ENCODE data around the gene LBH. TPM values are rescaled to one million over a fixed set of nuclear protein-coding genes. Genes with fewer than 3 reads are reported as not detected.

The LBH gene
- total and polyA plus RNA-seq, 11 donors, result 54.2 to 226 (median 166) TPM

DNA sequence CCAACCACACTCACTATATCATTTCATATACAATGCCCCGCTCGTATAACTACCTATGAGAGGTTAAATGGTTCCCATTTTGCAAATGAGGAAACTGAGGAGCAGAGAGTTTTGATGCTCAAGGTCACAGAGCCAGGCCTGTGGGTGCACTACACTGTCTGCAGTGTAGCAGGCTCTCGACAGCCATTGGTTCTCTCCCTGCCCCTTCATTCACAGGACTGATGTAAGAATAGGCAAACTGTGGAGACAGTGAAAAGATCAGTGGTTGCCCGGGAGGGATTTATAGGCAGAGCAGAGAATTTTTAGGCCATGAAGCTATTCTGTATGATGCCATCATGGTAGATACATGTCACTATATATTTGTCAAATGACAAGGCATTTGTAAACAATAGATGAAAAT lies 39.0 kb upstream of the LBH start:
- H3K27me3 ChIP-seq, result no peaks in the 10 kb centered on the region
- intact Hi-C loops (cut with DNase I), result no loop called here
- H3K4me3 ChIP-seq, result no peak overlapping the region
- WGBS, 4 donors, result 86 to 93% (median 90%) methylated on average over 4 of the region's 4 CpGs
- no peaks in the 10 kb centered on the region for H3K9me3 ChIP-seq
- H3K4me1 ChIP-seq, result peaks cover 0 to 5% (median 0%) of the 10 kb centered on the region in 12 donors
- no peak overlapping the region for H3K27ac ChIP-seq
- ATAC-seq, result no peak
- H3K36me3 ChIP-seq, result no peaks in the 10 kb centered on the region
- DNase-seq, result no peak
- TF ChIP-seq, protein P1, sequence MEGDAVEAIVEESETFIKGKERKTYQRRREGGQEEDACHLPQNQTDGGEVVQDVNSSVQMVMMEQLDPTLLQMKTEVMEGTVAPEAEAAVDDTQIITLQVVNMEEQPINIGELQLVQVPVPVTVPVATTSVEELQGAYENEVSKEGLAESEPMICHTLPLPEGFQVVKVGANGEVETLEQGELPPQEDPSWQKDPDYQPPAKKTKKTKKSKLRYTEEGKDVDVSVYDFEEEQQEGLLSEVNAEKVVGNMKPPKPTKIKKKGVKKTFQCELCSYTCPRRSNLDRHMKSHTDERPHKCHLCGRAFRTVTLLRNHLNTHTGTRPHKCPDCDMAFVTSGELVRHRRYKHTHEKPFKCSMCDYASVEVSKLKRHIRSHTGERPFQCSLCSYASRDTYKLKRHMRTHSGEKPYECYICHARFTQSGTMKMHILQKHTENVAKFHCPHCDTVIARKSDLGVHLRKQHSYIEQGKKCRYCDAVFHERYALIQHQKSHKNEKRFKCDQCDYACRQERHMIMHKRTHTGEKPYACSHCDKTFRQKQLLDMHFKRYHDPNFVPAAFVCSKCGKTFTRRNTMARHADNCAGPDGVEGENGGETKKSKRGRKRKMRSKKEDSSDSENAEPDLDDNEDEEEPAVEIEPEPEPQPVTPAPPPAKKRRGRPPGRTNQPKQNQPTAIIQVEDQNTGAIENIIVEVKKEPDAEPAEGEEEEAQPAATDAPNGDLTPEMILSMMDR (IDR thresholded peaks at IDR 0.05), result no peak
- no peak for TF ChIP-seq POLR2A (IDR thresholded peaks at IDR 0.05)

- Histone ChIP-seq H3K27ac (no peak overlapping the region), H3K9me3 (no peaks in the 10 kb centered on the region), H3K36me3 (no peaks in the 10 kb centered on the region), H3K4me3 (no peak overlapping the region), H3K27me3 (no peaks in the 10 kb centered on the region), H3K4me1 (peaks cover 0 to 9% (median 0%) of the 10 kb centered on the region in 12 donors)
- no peak for ATAC-seq
- no peak for TF ChIP-seq POLR2A (IDR thresholded peaks at IDR 0.05)
- TF ChIP-seq, protein P1 (IDR thresholded peaks at IDR 0.05), result no peak
- no peak for DNase-seq
- 84 to 92% (median 90%) methylated on average over 13 of the region's 13 CpGs for WGBS, 4 donors
- intact Hi-C loops (cut with DNase I), result no loop called here
Measured at GRCh38 chr2:30193104-30193681, 38.1 kb upstream of the LBH start.

DNA sequence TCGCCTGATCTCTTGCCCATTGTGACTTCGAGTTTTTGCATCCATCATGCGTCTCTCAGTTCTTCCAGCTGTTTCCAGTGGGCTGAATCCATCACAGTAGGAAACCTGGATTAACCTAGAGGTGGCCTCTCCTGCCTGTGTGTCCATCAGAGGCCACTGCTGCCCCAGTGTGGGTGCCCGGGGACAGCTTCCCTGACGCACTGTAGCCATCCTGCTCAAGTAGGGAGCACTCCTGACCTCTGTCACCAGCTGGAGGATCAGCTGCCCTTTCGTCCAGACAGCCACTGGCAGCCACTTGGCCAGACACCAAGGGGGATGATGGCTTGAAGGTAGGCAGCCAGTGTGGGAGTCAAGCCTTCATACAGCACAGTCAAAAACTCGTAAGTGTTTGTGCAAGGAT lies 36.9 kb upstream of the LBH start:
- ATAC-seq, result peak in 3 of 4 donors; percentile 44 to 74 (median 66)
- Histone ChIP-seq H3K36me3 (no peaks in the 10 kb centered on the region), H3K9me3 (no peaks in the 10 kb centered on the region), H3K4me1 (peaks cover 0 to 9% (median 0%) of the 10 kb centered on the region in 12 donors), H3K4me3 (no peak overlapping the region), H3K27me3 (no peaks in the 10 kb centered on the region), H3K27ac (no peak overlapping the region)
- intact Hi-C loops (cut with DNase I), result no loop called here
- WGBS, 4 donors, result 61 to 71% (median 66%) methylated on average over 6 to 7 of the region's 7 CpGs
- DNase-seq, result peak in 2 of 5 donors; percentile 45 to 47
- TF ChIP-seq, protein P1 (IDR thresholded peaks at IDR 0.05), result no peak
- TF ChIP-seq POLR2A (IDR thresholded peaks at IDR 0.05), result no peak

- 61 to 89% (median 82%) methylated on average over 2 to 4 of the region's 4 CpGs for WGBS, 4 donors
- Histone ChIP-seq H3K4me1 (peaks cover 0 to 9% (median 0%) of the 10 kb centered on the region in 12 donors), H3K27ac (no peak overlapping the region), H3K27me3 (no peaks in the 10 kb centered on the region), H3K4me3 (no peak overlapping the region), H3K36me3 (no peaks in the 10 kb centered on the region), H3K9me3 (no peaks in the 10 kb centered on the region)
- TF ChIP-seq, protein P1 (IDR thresholded peaks at IDR 0.05), result no peak
- no peak for TF ChIP-seq POLR2A (IDR thresholded peaks at IDR 0.05)
- intact Hi-C loops (cut with DNase I), result no loop called here
- ATAC-seq (no peak), DNase-seq (no peak)
Measured at GRCh38 chr2:30195016-30195415, 36.3 kb upstream of the LBH start.
